WTC11 (cell line): ENCODE data around the gene LRRC74B. TPM values are rescaled to one million over a fixed set of nuclear protein-coding genes. Genes with fewer than 3 reads are reported as not detected.

Experiments
- ATAC-seq: fragments of 200-7000 bp; cut with Tn5 transposase; 2 replicates; pipeline ENCODE4 v1.10.0; 2021; ENCODE audit warnings: mild to moderate bottlenecking, moderate library complexity
- CTCF ChIA-PET: fragments of 300-600 bp; sonication (Branson Sonifier 250); formaldehyde crosslinking; loops from one replicate; lab custom pipeline; 2021; ENCODE audit warnings: antibody characterized with exemption; lab: Charles Lee
- POLR2A ChIA-PET: fragments of 350-600 bp; sonication (Branson Sonifier 250); formaldehyde crosslinking; loops from one replicate; lab custom pipeline; 2021; ENCODE audit warnings: antibody characterized with exemption; lab: Charles Lee
- DNase-seq: peaks from one replicate; pipeline ENCODE4 v3.0.0; 2021; ENCODE audit warnings: low spot score
- H3K27ac Mint-ChIP-seq: 2 replicates; pipeline ENCODE4 v1.8.0; 2021; ENCODE audit warnings: mixed read lengths
- H3K27me3 Mint-ChIP-seq: 2 replicates; pipeline ENCODE4 v1.8.0; 2021; ENCODE audit warnings: low read depth, mild to moderate bottlenecking, moderate library complexity, mixed read lengths
- H3K36me3 Mint-ChIP-seq: 2 replicates; pipeline ENCODE4 v1.8.0; 2021; ENCODE audit warnings: mixed read lengths
- H3K4me1 Mint-ChIP-seq: 2 replicates; pipeline ENCODE4 v1.8.0; 2022; ENCODE audit warnings: mixed read lengths
- H3K4me3 Mint-ChIP-seq: 2 replicates; pipeline ENCODE4 v1.8.0; 2021; ENCODE audit warnings: mild to moderate bottlenecking, moderate library complexity, mixed read lengths
- H3K9me3 Mint-ChIP-seq: 2 replicates; pipeline ENCODE4 v1.8.0; 2021; ENCODE audit warnings: mixed read lengths
- ATF1 ChIP-seq: sonication (generic); formaldehyde crosslinking; IDR thresholded peaks from 2 replicates; pipeline ENCODE4 v1.8.1; 2023; ENCODE audit warnings: mild to moderate bottlenecking, moderate library complexity, missing genetic modification reagents
- ESRRA ChIP-seq: sonication (generic); formaldehyde crosslinking; IDR thresholded peaks from 2 replicates; pipeline ENCODE4 v1.8.1; 2022; ENCODE audit warnings: mild to moderate bottlenecking, missing genetic modification reagents, borderline replicate concordance
- FOXK1 ChIP-seq: sonication (generic); formaldehyde crosslinking; IDR thresholded peaks from 2 replicates; pipeline ENCODE4 v1.8.0; 2022; ENCODE audit warnings: mild to moderate bottlenecking, moderate library complexity, missing genetic modification reagents
- GABPB1 ChIP-seq: sonication (generic); formaldehyde crosslinking; IDR thresholded peaks from 2 replicates; pipeline ENCODE4 v1.8.1; 2023; ENCODE audit warnings: mild to moderate bottlenecking, missing genetic modification reagents
- GRHL2 ChIP-seq: fragments of 250-450 bp; sonication (Bioruptor Pico); IDR thresholded peaks from 2 replicates; pipeline ENCODE4 v1.8.0; 2022; ENCODE audit warnings: mild to moderate bottlenecking, moderate library complexity; ENCODE audit not compliant: insufficient replicate concordance, severe bottlenecking
- SMAD4 ChIP-seq: sonication (generic); formaldehyde crosslinking; IDR thresholded peaks from 2 replicates; pipeline ENCODE4 v1.8.0; 2022; ENCODE audit warnings: mild to moderate bottlenecking, missing genetic modification reagents
- TEAD1 ChIP-seq: sonication (generic); formaldehyde crosslinking; IDR thresholded peaks from 2 replicates; pipeline ENCODE4 v1.8.0; 2022; ENCODE audit warnings: mild to moderate bottlenecking, missing genetic modification reagents
- ZBTB21 ChIP-seq: sonication (generic); formaldehyde crosslinking; IDR thresholded peaks from 2 replicates; pipeline ENCODE4 v1.8.1; 2023; ENCODE audit warnings: mild to moderate bottlenecking, missing genetic modification reagents, borderline replicate concordance
- ZNF317 ChIP-seq: sonication (generic); formaldehyde crosslinking; IDR thresholded peaks from 2 replicates; pipeline ENCODE4 v1.8.1; 2023; ENCODE audit warnings: low read depth, mild to moderate bottlenecking, moderate library complexity, missing genetic modification reagents, borderline replicate concordance
- ZNF416 ChIP-seq: fragments of 250-450 bp; sonication (Bioruptor Pico); IDR thresholded peaks from 2 replicates; pipeline ENCODE4 v1.9.0; 2021; ENCODE audit warnings: mild to moderate bottlenecking, inconsistent platforms
- total RNA-seq: library from RNA; stranded (reverse); gene quantifications from 3 replicates; pipeline ENCODE4 v1.2.3, GENCODE V29; 2021
- TF ChIP-seq, protein P1 (sequence below): fragments of 200-600 bp; IDR thresholded peaks from 2 replicates; pipeline ENCODE4 v1.8.0; 2022; ENCODE audit warnings: antibody characterized with exemption
- TF ChIP-seq, protein P2 (sequence below): sonication (generic); formaldehyde crosslinking; IDR thresholded peaks from 2 replicates; pipeline ENCODE4 v1.8.0; 2022; ENCODE audit warnings: mild to moderate bottlenecking, missing genetic modification reagents
- TF ChIP-seq, protein P3 (sequence below): fragments of 250-450 bp; sonication (Bioruptor Pico); IDR thresholded peaks from 2 replicates; pipeline ENCODE4 v1.9.0; 2021; ENCODE audit warnings: moderate library complexity, mild to moderate bottlenecking, inconsistent platforms, borderline replicate concordance
- TF ChIP-seq, protein P4 (sequence below): fragments of 250-450 bp; sonication (Bioruptor Pico); IDR thresholded peaks from 2 replicates; pipeline ENCODE4 v2.1.2; 2022; ENCODE audit warnings: mild to moderate bottlenecking, moderate library complexity
- TF ChIP-seq, protein P5 (sequence below): fragments of 250-450 bp; sonication (Bioruptor Pico); IDR thresholded peaks from 2 replicates; pipeline ENCODE4 v1.9.0; 2021; ENCODE audit warnings: mild to moderate bottlenecking
- TF ChIP-seq, protein P6 (sequence below): sonication (generic); formaldehyde crosslinking; IDR thresholded peaks from 2 replicates; pipeline ENCODE4 v1.8.0; 2023; ENCODE audit warnings: missing genetic modification reagents, mild to moderate bottlenecking, borderline replicate concordance
- TF ChIP-seq, protein P7 (sequence below): sonication (generic); formaldehyde crosslinking; IDR thresholded peaks from 2 replicates; pipeline ENCODE4 v1.8.1; 2023; ENCODE audit warnings: mild to moderate bottlenecking, moderate library complexity, missing genetic modification reagents
- TF ChIP-seq, protein P8 (sequence below): sonication (generic); formaldehyde crosslinking; IDR thresholded peaks from 2 replicates; pipeline ENCODE4 v1.8.1; 2022; ENCODE audit warnings: low read depth, mild to moderate bottlenecking, moderate library complexity, missing genetic modification reagents, borderline replicate concordance

LRRC74B gene
- total RNA-seq, 1 experiment from 2014 or later = not detected

DNA sequence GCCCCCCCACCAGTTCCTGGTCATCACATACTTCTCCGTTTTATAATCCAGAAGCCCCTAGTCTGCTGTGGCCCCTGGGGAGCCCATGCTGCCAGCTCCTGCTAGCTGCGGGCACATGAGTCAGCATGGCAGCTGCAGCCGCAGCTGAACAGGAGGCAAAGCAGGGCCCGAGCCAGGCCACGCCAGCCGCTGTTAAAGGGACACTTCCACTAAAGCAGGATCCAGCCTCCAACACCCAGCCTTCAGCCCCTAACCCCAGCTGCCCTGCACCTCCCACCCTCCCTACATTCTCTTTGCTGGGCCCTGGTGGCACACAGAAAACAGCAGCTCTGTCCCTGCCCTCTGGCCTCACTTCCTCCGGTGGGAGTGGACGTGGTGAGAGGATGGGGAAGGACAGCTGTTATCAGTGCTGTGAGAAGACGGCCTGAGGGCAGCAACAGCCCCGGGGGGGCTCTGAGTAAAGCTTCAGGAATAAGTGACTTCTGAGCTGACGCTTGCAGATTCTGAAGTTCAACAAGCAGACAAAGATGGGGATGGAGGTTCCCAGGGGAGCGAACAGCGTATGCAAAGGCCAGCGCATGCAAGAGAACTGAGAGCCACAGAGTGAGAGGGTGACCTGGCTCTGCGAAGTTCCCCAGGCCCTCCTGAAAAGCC, 688 bp upstream of the LRRC74B start (continued):
- TF ChIP-seq, protein P1, sequence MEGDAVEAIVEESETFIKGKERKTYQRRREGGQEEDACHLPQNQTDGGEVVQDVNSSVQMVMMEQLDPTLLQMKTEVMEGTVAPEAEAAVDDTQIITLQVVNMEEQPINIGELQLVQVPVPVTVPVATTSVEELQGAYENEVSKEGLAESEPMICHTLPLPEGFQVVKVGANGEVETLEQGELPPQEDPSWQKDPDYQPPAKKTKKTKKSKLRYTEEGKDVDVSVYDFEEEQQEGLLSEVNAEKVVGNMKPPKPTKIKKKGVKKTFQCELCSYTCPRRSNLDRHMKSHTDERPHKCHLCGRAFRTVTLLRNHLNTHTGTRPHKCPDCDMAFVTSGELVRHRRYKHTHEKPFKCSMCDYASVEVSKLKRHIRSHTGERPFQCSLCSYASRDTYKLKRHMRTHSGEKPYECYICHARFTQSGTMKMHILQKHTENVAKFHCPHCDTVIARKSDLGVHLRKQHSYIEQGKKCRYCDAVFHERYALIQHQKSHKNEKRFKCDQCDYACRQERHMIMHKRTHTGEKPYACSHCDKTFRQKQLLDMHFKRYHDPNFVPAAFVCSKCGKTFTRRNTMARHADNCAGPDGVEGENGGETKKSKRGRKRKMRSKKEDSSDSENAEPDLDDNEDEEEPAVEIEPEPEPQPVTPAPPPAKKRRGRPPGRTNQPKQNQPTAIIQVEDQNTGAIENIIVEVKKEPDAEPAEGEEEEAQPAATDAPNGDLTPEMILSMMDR = no peak
- no peak for TF ChIP-seq TEAD1
- TF ChIP-seq SMAD4 (CRISPR knock-in tag) = no peak
- no peak for TF ChIP-seq ZNF416 (CRISPR knock-in tag)

DNA sequence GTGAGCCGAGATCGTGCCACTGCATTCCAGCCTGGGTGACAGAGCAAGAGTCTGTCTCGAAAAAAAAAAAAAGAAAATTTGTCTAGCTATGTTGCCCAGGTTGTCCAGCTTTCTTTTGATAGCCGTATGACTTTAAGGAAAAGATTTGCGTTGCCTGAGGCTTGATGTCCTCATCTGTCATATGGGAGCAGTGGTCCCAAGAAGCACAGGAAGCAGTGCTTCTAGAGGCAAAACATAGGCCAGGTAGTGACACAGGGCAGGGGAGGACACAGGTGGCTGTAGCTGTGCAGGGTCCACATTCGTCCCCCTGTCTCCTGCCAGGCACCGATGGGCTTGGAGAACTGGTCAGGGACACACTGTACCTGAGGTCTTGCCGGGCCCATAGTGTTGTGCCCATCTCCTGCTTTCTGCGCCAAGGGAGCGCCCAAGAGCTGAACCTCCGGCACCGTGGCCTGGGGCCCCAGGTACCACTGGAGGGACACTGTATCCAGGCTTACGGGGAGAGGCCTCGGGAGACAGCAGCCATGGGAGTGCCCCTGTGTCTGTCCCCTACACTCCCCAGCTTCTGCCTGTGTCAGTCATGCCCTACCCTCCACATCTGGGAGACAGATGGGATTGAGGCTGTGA, 1.4 kb downstream of the LRRC74B start:
- Mint-ChIP-seq H3K4me3 (no peak overlapping the region; the same call in 1 of the 2 replicates), H3K27me3 (peaks cover 23% of the 10 kb centered on the region), H3K27ac (no peak overlapping the region), H3K36me3 (no peaks in the 10 kb centered on the region), H3K4me1 (peaks cover 24% of the 10 kb centered on the region), H3K9me3 (no peaks in the 10 kb centered on the region)
- CTCF ChIA-PET = interaction anchor here (0.9 to 3.7 kb wide), 3 partner anchors 9 to 56 kb away, joined by 5 to 15 read pairs (median 12); no protein-coding TSS in a partner anchor
- POLR2A ChIA-PET = interaction anchor here (2.8 kb wide), 1 partner anchor 9 kb away, joined by 8 read pairs; no protein-coding TSS in a partner anchor
- DNase-seq (no peak), ATAC-seq (no peak)
- TF ChIP-seq, protein P2, sequence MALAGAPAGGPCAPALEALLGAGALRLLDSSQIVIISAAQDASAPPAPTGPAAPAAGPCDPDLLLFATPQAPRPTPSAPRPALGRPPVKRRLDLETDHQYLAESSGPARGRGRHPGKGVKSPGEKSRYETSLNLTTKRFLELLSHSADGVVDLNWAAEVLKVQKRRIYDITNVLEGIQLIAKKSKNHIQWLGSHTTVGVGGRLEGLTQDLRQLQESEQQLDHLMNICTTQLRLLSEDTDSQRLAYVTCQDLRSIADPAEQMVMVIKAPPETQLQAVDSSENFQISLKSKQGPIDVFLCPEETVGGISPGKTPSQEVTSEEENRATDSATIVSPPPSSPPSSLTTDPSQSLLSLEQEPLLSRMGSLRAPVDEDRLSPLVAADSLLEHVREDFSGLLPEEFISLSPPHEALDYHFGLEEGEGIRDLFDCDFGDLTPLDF = no peak
- TF ChIP-seq, protein P3, sequence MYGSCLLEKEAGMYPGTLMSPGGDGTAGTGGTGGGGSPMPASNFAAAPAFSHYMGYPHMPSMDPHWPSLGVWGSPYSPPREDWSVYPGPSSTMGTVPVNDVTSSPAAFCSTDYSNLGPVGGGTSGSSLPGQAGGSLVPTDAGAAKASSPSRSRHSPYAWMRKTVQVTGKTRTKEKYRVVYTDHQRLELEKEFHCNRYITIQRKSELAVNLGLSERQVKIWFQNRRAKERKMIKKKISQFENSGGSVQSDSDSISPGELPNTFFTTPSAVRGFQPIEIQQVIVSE = no peak
- TF ChIP-seq TEAD1 (no peak), FOXK1 (no peak), ATF1 (CRISPR knock-in tag) (no peak), ZBTB21 (CRISPR knock-in tag) (no peak), GABPB1 (CRISPR knock-in tag) (no peak), ESRRA (CRISPR knock-in tag) (no peak), ZNF416 (CRISPR knock-in tag) (no peak), ZNF317 (CRISPR knock-in tag) (no peak), GRHL2 (CRISPR knock-in tag) (no peak)
- TF ChIP-seq, protein P4, sequence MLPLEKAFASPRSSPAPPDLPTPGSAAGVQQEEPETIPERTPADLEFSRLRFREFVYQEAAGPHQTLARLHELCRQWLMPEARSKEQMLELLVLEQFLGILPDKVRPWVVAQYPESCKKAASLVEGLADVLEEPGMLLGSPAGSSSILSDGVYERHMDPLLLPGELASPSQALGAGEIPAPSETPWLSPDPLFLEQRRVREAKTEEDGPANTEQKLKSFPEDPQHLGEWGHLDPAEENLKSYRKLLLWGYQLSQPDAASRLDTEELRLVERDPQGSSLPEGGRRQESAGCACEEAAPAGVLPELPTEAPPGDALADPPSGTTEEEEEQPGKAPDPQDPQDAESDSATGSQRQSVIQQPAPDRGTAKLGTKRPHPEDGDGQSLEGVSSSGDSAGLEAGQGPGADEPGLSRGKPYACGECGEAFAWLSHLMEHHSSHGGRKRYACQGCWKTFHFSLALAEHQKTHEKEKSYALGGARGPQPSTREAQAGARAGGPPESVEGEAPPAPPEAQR = no peak
- TF ChIP-seq, protein P5, sequence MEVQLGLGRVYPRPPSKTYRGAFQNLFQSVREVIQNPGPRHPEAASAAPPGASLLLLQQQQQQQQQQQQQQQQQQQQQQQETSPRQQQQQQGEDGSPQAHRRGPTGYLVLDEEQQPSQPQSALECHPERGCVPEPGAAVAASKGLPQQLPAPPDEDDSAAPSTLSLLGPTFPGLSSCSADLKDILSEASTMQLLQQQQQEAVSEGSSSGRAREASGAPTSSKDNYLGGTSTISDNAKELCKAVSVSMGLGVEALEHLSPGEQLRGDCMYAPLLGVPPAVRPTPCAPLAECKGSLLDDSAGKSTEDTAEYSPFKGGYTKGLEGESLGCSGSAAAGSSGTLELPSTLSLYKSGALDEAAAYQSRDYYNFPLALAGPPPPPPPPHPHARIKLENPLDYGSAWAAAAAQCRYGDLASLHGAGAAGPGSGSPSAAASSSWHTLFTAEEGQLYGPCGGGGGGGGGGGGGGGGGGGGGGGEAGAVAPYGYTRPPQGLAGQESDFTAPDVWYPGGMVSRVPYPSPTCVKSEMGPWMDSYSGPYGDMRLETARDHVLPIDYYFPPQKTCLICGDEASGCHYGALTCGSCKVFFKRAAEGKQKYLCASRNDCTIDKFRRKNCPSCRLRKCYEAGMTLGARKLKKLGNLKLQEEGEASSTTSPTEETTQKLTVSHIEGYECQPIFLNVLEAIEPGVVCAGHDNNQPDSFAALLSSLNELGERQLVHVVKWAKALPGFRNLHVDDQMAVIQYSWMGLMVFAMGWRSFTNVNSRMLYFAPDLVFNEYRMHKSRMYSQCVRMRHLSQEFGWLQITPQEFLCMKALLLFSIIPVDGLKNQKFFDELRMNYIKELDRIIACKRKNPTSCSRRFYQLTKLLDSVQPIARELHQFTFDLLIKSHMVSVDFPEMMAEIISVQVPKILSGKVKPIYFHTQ (CRISPR knock-in tag) = no peak
- TF ChIP-seq, protein P6, sequence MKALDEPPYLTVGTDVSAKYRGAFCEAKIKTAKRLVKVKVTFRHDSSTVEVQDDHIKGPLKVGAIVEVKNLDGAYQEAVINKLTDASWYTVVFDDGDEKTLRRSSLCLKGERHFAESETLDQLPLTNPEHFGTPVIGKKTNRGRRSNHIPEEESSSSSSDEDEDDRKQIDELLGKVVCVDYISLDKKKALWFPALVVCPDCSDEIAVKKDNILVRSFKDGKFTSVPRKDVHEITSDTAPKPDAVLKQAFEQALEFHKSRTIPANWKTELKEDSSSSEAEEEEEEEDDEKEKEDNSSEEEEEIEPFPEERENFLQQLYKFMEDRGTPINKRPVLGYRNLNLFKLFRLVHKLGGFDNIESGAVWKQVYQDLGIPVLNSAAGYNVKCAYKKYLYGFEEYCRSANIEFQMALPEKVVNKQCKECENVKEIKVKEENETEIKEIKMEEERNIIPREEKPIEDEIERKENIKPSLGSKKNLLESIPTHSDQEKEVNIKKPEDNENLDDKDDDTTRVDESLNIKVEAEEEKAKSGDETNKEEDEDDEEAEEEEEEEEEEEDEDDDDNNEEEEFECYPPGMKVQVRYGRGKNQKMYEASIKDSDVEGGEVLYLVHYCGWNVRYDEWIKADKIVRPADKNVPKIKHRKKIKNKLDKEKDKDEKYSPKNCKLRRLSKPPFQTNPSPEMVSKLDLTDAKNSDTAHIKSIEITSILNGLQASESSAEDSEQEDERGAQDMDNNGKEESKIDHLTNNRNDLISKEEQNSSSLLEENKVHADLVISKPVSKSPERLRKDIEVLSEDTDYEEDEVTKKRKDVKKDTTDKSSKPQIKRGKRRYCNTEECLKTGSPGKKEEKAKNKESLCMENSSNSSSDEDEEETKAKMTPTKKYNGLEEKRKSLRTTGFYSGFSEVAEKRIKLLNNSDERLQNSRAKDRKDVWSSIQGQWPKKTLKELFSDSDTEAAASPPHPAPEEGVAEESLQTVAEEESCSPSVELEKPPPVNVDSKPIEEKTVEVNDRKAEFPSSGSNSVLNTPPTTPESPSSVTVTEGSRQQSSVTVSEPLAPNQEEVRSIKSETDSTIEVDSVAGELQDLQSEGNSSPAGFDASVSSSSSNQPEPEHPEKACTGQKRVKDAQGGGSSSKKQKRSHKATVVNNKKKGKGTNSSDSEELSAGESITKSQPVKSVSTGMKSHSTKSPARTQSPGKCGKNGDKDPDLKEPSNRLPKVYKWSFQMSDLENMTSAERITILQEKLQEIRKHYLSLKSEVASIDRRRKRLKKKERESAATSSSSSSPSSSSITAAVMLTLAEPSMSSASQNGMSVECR (CRISPR knock-in tag) = no peak
- TF ChIP-seq, protein P7, sequence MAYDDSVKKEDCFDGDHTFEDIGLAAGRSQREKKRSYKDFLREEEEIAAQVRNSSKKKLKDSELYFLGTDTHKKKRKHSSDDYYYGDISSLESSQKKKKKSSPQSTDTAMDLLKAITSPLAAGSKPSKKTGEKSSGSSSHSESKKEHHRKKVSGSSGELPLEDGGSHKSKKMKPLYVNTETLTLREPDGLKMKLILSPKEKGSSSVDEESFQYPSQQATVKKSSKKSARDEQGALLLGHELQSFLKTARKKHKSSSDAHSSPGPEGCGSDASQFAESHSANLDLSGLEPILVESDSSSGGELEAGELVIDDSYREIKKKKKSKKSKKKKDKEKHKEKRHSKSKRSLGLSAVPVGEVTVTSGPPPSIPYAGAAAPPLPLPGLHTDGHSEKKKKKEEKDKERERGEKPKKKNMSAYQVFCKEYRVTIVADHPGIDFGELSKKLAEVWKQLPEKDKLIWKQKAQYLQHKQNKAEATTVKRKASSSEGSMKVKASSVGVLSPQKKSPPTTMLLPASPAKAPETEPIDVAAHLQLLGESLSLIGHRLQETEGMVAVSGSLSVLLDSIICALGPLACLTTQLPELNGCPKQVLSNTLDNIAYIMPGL = no peak
- TF ChIP-seq, protein P8, sequence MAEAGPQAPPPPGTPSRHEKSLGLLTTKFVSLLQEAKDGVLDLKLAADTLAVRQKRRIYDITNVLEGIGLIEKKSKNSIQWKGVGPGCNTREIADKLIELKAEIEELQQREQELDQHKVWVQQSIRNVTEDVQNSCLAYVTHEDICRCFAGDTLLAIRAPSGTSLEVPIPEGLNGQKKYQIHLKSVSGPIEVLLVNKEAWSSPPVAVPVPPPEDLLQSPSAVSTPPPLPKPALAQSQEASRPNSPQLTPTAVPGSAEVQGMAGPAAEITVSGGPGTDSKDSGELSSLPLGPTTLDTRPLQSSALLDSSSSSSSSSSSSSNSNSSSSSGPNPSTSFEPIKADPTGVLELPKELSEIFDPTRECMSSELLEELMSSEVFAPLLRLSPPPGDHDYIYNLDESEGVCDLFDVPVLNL (CRISPR knock-in tag) = no peak
